Pancreas (tissue), 10 donors: ENCODE measurements around the gene PTPRJ. TPM values are rescaled to one million over a fixed set of nuclear protein-coding genes. Genes with fewer than 3 reads are reported as not detected.

Source experiments
- ATAC-seq, 4 donors: fragments of 200-7000 bp; cut with Tn5 transposase; one replicate each; pipeline versions ENCODE4 v1.8.0 to v1.9.1; 2020; ENCODE audit warnings: mild to moderate bottlenecking in 4 of 4, moderate library complexity in 4 of 4
- DNase-seq, 6 donors: peaks; one replicate each; pipeline ENCODE4 v3.0.0-alpha.2; 2020
- FAIRE-seq: peaks from 2 replicates; lab custom pipeline; 2012; peaks lifted over from hg19 to GRCh38; lab: Jason Lieb, UNC
- H3K27ac ChIP-seq, 4 donors: fragments of 200-600 bp; sonication (generic); 1 replicate in 3 of 4; 2 replicates in 1 of 4; pipeline versions ENCODE4 v1.5.0 to v1.8.0; 2020
- H3K27me3 ChIP-seq, 4 donors: fragments of 200-600 bp; one replicate each; pipeline ENCODE4 v1.8.0; 2021
- H3K36me3 ChIP-seq, 3 donors: fragments of 200-600 bp; sonication (generic) in 1 of 3; one replicate each; pipeline versions ENCODE4 v1.5.0 to v1.8.0; 2020 to 2021
- H3K4me1 ChIP-seq, 3 donors: fragments of 200-600 bp; one replicate each; pipeline ENCODE4 v1.8.0; 2021
- H3K4me3 ChIP-seq, 4 donors: fragments of 200-600 bp; sonication (generic) in 2 of 4; one replicate each; pipeline versions ENCODE4 v1.5.0 to v1.8.0; 2020 to 2021
- H3K9me3 ChIP-seq, 4 donors: fragments of 200-600 bp; one replicate each; pipeline ENCODE4 v1.8.0; 2021
- WGBS, 2 donors: extraction: QIAGEN DNeasy Blood & Tissue Kit; methylation state at CpG; one replicate each; pipeline ENCODE4 v1.1.7; 2013; 5-methylcytosine and 5-hydroxymethylcytosine counted together
- intact Hi-C, 3 donors: fragments of 100-400 bp; cut with DNase I; formaldehyde crosslinking; loops; one replicate each; pipeline versions ENCODE4 v1.11.1 to v1.14.2; 2022
- polyA plus RNA-seq, 2 donors: library from polyadenylated mRNA; stranded (reverse); fragments of 200-250 nt; gene quantifications; one replicate each; pipeline ENCODE4 v1.2.3, GENCODE V29; 2013
- total RNA-seq, 6 donors: library from RNA; stranded (reverse); fragmentation: NEBNext Ultra II Directional in 4 of 6; extraction: Animal tissue kit (Norgen Biotek cat#: 25700) in 4 of 6; gene quantifications; one replicate each; pipeline versions ENCODE4 v1.2.1 to v1.2.4, GENCODE V29; 2021 to 2023
- TF ChIP-seq, protein P1 (sequence below), 4 donors: fragments of 200-600 bp; sonication (generic) in 3 of 4; IDR thresholded peaks; one replicate each; pipeline versions ENCODE4 v1.5.0 to v1.8.0; 2021; ENCODE audit warnings: antibody characterized with exemption in 4 of 4
- donor health status: healthy with polysubstance abuse.
- donor health status: DM: no; HTN: no; CAD: no; lungs with moderate emphysema.
- donor health status: DM: no; HTN: no; CAD: no.
- donor health status: control.
- donor health status: control.
- donor health status: Bipolar disorder and iron deficiency.
- donor health status: DM: yes; HTN: yes; CAD: no.
- donor health status: DM: no; HTN: no; CAD: no.
- donor health status: DM: no; HTN: no; CAD: no.
- donor health status: DM: yes; HTN: yes; CAD: no.

The PTPRJ gene
- total and polyA plus RNA-seq, 8 donors, result 3.6 to 32.8 (median 11.6) TPM

DNA sequence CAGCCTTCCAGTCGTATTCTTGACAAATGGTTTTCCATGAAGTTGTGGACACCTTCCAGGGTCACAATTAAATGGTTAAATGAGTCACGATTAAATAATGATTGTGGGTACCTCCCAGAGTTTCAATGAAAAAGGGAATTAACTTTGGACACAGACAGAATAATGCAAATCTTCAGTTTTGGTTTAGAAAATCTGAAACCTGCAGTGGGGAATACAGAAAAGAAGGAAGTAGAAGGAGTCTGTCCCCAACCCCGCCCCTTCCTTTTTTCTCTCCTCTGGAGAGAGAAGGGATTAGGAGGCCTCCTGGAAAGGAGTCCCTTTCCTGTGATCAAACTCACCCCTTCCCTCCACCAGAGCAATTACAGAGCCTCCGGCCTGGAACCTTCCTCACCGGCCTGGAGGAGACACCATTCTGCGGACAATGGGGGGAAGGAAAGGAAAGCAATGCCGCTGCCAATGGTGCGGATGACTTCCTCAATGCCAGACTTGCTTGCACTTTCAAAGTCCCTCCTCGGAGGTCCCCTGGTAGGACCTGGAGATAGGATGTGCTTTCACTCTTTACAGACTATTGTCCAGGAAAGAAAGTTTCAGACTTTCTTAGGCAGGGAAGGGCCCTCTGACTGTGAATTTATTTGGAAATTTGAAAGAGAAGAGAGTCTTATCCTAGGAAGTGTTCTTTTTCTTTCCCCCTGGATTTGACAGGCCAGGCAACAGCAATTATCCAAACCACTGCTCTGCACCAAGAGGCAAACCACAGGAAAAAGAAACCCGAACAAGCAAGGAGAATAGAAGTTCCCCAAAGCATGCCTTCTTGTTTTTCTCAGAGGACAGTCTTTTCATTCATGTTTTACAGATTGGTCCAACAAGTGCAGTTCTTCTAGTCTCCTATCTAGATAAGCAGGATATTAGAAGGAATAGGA lies 86.8 kb downstream of the PTPRJ start:
- ATAC-seq (peak in 2 of 4 donors; percentile 14 to 46), FAIRE-seq (no peak), DNase-seq (no peak)
- WGBS, 2 donors, result 78 to 84% methylated on average over 9 to 10 of the region's 10 CpGs
- Histone ChIP-seq H3K9me3 (no peaks in the 10 kb centered on the region), H3K36me3 (no peaks in the 10 kb centered on the region), H3K4me1 (no peaks in the 10 kb centered on the region), H3K27me3 (no peaks in the 10 kb centered on the region), H3K4me3 (no peak overlapping the region), H3K27ac (peak overlapping the region in 1 of 4 donors; percentile 22)
- TF ChIP-seq, protein P1, sequence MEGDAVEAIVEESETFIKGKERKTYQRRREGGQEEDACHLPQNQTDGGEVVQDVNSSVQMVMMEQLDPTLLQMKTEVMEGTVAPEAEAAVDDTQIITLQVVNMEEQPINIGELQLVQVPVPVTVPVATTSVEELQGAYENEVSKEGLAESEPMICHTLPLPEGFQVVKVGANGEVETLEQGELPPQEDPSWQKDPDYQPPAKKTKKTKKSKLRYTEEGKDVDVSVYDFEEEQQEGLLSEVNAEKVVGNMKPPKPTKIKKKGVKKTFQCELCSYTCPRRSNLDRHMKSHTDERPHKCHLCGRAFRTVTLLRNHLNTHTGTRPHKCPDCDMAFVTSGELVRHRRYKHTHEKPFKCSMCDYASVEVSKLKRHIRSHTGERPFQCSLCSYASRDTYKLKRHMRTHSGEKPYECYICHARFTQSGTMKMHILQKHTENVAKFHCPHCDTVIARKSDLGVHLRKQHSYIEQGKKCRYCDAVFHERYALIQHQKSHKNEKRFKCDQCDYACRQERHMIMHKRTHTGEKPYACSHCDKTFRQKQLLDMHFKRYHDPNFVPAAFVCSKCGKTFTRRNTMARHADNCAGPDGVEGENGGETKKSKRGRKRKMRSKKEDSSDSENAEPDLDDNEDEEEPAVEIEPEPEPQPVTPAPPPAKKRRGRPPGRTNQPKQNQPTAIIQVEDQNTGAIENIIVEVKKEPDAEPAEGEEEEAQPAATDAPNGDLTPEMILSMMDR (IDR thresholded peaks at IDR 0.05), result no peak
- intact Hi-C loops, result no loop called here

GRCh38 chr11:48073031-48073861 lies 92.9 kb downstream of the PTPRJ start:
- no peaks in the 10 kb centered on the region for H3K4me1 ChIP-seq
- no peak for DNase-seq
- ATAC-seq, result no peak
- no peaks in the 10 kb centered on the region for H3K27me3 ChIP-seq
- no peak for FAIRE-seq
- no peaks in the 10 kb centered on the region for H3K36me3 ChIP-seq
- no peak overlapping the region for H3K4me3 ChIP-seq
- TF ChIP-seq, protein P1 (IDR thresholded peaks at IDR 0.05), result no peak
- H3K27ac ChIP-seq, result no peak overlapping the region
- intact Hi-C loops, result no loop called here
- H3K9me3 ChIP-seq, result no peaks in the 10 kb centered on the region
- WGBS, 2 donors, result 85% methylated on average over 8 of the region's 8 CpGs

DNA sequence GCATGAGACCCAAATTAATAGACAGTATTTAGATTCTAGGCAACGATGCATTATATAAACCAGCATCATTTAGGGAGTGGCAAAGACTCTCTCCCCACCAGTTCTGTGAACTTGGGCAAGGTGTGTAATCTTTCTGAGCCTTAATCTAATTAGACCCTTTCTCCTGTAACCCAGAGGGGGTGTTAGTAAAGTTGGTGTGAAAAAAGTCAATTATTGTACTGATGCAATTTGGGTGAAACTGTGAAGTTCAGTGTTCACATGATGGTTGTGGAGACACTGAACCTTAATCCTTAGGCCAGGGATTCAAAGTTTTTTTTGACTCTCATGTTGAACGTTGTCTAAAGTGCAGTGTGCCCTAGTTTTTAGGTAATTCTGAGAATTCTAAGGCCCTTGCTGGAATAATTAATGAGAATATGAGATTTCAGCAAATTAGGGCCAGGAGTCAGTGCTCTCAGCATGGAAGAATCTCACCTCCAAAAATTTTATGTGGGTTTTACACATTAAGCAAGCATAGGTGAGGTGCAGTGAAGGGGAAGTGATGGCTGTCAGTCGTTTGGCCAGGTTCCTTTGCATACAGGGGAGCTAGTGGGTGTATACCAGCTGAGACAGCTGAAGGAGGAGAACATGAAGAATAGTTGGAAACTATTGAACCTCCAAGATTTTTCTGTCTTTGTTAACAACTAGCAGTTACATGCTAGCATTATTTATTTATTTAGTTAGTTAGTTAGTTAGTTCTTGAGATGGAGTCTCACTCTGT lies 94.2 kb downstream of the PTPRJ start:
- intact Hi-C loops, result no loop called here

GRCh38 chr11:48075637-48076036 lies 95.3 kb downstream of the PTPRJ start:
- TF ChIP-seq, protein P1 (IDR thresholded peaks at IDR 0.05), result no peak
- H3K4me3 ChIP-seq, result no peak overlapping the region
- no peaks in the 10 kb centered on the region for H3K4me1 ChIP-seq
- no peak for DNase-seq
- no peaks in the 10 kb centered on the region for H3K27me3 ChIP-seq
- no peak for FAIRE-seq
- H3K27ac ChIP-seq, result no peak overlapping the region
- H3K36me3 ChIP-seq, result no peaks in the 10 kb centered on the region
- 94 to 97% methylated on average over 7 of the region's 7 CpGs for WGBS, 2 donors
- no peak for ATAC-seq
- intact Hi-C loops, result no loop called here
- no peaks in the 10 kb centered on the region for H3K9me3 ChIP-seq

More for the DNA sequence above, 94.2 kb downstream of the PTPRJ start:
- H3K27me3 ChIP-seq, result no peaks in the 10 kb centered on the region
- TF ChIP-seq, protein P1 (IDR thresholded peaks at IDR 0.05), result no peak
- no peaks in the 10 kb centered on the region for H3K9me3 ChIP-seq
- H3K4me3 ChIP-seq, result no peak overlapping the region
- DNase-seq (no peak), ATAC-seq (no peak), FAIRE-seq (no peak)
- H3K4me1 ChIP-seq, result no peaks in the 10 kb centered on the region
- no peaks in the 10 kb centered on the region for H3K36me3 ChIP-seq
- no peak overlapping the region for H3K27ac ChIP-seq
- WGBS, 2 donors, result 71 to 76% methylated on average over 3 of the region's 3 CpGs
